Thyroid gland (tissue), 4 donors: ENCODE results near the gene RREB1.

Source experiments
- CTCF ChIP-seq, 6 experiments: fragments of 200-600 bp in 3 of 6; fragments of 450-650 bp in 3 of 6; sonication (generic) in 3 of 6; IDR thresholded peaks; one replicate each; pipeline ENCODE4 v1.5.1; 2016 to 2019; ENCODE audit warnings: antibody characterized with exemption in 6 of 6, mild to moderate bottlenecking in 2 of 6, inconsistent platforms in 1 of 6, moderate library complexity in 1 of 6
- POLR2A ChIP-seq, 2 donors: fragments of 450-650 bp; IDR thresholded peaks; one replicate each; pipeline ENCODE4 v1.6.1; 2017; ENCODE audit warnings: antibody characterized with exemption in 2 of 2, mild to moderate bottlenecking in 2 of 2, moderate library complexity in 1 of 2

- no peak for TF ChIP-seq CTCF (IDR thresholded peaks at IDR 0.05)
- no peak for TF ChIP-seq POLR2A (IDR thresholded peaks at IDR 0.05)
These were observed 131.8 kb downstream of the RREB1 start for GRCh38 chr6:7239590-7239948.
